ENCODE measurements around the gene EFNA5.
"Not testable (repeated sequence)": the region's sequence is repeated elsewhere in the genome, so short reads cannot be mapped to it uniquely, and the experiment has no call there.

The EFNA5 gene

GRCh38 chr5:107518616-107519015 is 152.1 kb downstream of the EFNA5 start:
- no peak for DNase-seq (ENCODE audit: low read depth in 2 of 2)

- no peak for DNase-seq (ENCODE audit: low read depth in 2 of 2)
These were observed 152.5 kb downstream of the EFNA5 start for GRCh38 chr5:107518190-107518589.

- DNase-seq (ENCODE audit: low read depth in 2 of 2), result no peak
These were observed 153.3 kb downstream of the EFNA5 start for GRCh38 chr5:107517185-107518033.

GRCh38 chr5:107516452-107517184 is 154.1 kb downstream of the EFNA5 start:
- no peak for DNase-seq (ENCODE audit: low read depth in 2 of 2)

GRCh38 chr5:107515521-107516080 is 155.1 kb downstream of the EFNA5 start:
- no peak for DNase-seq (ENCODE audit: low read depth in 2 of 2)

GRCh38 chr5:107514305-107514704 is 156.4 kb downstream of the EFNA5 start:
- DNase-seq (ENCODE audit: low read depth in 2 of 2), result no peak

GRCh38 chr5:107513337-107514085 is 157.2 kb downstream of the EFNA5 start:
- DNase-seq (ENCODE audit: low read depth in 2 of 2), result no peak

- DNase-seq (ENCODE audit: low read depth in 2 of 2), result no peak
These were observed 158.7 kb downstream of the EFNA5 start for GRCh38 chr5:107512029-107512428.

- DNase-seq (ENCODE audit: low read depth in 2 of 2), result no peak
These were observed 160.6 kb downstream of the EFNA5 start for GRCh38 chr5:107510125-107510524.

GRCh38 chr5:107508097-107508496 is 162.6 kb downstream of the EFNA5 start:
- DNase-seq (ENCODE audit: low read depth in 2 of 2), result no peak

GRCh38 chr5:107505763-107506534 is 164.8 kb downstream of the EFNA5 start:
- no peak for DNase-seq (ENCODE audit: low read depth in 2 of 2)

- no peak for DNase-seq (ENCODE audit: low read depth in 2 of 2)
These were observed 166.3 kb downstream of the EFNA5 start for GRCh38 chr5:107504424-107504823.

- no peak for DNase-seq (ENCODE audit: low read depth in 2 of 2)
These were observed 168.1 kb downstream of the EFNA5 start for GRCh38 chr5:107502676-107503060.

GRCh38 chr5:107501965-107502675 is 168.6 kb downstream of the EFNA5 start:
- DNase-seq (ENCODE audit: low read depth in 2 of 2), result no peak

GRCh38 chr5:107500840-107501239 is 169.9 kb downstream of the EFNA5 start:
- DNase-seq (ENCODE audit: low read depth in 2 of 2), result no peak

GRCh38 chr5:107500347-107500746 is 170.4 kb downstream of the EFNA5 start:
- DNase-seq (ENCODE audit: low read depth in 2 of 2), result no peak

- DNase-seq (ENCODE audit: low read depth in 2 of 2), result no peak
These were observed 171.0 kb downstream of the EFNA5 start for GRCh38 chr5:107499776-107500175.

GRCh38 chr5:107499237-107499636 is 171.5 kb downstream of the EFNA5 start:
- no peak for DNase-seq (ENCODE audit: low read depth in 2 of 2)

- no peak for DNase-seq (ENCODE audit: low read depth in 2 of 2)
These were observed 174.3 kb downstream of the EFNA5 start for GRCh38 chr5:107496466-107496865.

- DNase-seq (ENCODE audit: low read depth in 2 of 2), result not testable (repeated sequence)
These were observed 176.6 kb downstream of the EFNA5 start for GRCh38 chr5:107494129-107494528.
